CD4-positive, alpha-beta T cell treated with Interleukin-4 for 1 hour (primary cell): Measurements from ENCODE around the gene PPP1R14B.
A peak's percentile ranks its signal among the peaks of the same experiment; 100 is the strongest.

Experiments used
- DNase-seq, 2 donors: peaks; one replicate each; pipeline ENCODE4 v3.0.0-alpha.2; 2020 to 2022

The PPP1R14B gene

DNA sequence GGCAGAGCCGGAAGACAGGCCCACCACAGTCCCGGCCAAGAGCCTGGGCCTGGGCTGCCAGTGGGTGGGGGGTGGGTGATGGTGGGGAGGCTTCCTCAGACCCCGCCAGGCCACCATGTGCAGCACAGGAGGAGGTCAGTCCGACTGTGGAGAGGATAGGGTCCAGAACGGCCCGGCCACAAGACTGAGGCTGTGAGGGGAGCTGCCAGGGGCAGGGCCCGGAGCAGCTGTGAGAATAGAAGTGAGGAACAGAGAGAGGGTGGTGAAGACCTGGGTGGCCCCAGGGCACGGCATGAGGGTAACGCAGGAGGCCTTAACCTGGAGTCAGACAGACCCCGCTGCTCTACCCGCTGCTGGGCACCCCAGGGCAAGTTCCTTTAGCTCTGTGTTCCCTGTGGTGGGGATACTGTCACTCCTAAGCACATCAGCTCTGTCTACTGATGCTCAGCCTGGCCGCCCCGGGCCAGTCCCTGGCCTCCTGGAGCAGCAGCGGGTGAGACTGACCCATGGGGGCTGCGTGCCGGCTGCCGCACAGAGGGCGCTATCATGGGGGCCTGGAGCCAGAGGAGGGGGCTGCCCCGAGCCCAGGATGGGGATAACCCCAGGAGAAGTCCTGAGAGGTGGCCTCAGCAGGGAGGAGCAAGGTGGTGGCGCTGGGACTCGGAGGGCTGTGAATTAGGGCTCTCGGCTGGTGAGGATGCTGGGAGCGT lies 38.5 kb downstream of the PPP1R14B start:
- DNase-seq: no peak

DNA sequence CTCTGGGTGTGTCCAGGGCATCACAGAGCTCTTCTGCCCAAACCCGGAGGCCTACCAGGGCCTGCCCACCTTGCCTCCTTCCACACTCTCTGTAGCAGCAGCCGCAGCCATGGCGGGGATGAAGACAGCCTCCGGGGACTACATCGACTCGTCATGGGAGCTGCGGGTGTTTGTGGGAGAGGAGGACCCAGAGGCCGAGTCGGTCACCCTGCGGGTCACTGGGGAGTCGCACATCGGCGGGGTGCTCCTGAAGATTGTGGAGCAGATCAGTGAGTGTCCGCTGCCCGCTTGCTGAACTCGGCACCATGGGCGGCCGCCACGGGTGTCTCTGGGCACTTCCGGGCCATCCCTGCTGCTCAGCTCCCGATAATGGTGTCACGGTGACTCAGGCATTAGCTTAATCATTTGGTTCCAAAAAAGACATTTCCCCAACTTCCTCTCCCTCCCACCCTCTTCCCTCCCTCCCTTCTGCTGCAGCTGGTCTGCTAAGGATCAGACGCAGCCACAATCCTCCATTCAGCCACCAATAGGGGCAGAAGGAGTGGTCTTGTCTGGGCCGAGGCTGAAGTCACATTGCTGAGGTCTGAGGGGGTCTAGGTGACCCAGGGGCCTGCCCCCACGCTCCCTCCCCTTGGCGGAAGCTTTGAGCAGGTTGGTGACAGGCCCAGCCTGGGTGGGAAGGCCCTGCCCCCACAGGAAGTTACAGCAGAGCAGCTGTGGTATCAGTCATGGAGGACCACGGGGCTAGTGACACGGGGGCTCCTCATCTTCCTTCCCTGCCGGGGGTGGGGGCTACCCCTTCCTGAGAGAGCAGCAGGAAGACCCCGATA lies 39.3 kb downstream of the PPP1R14B start:
- DNase-seq: peak; percentile 77 to 80

DNA sequence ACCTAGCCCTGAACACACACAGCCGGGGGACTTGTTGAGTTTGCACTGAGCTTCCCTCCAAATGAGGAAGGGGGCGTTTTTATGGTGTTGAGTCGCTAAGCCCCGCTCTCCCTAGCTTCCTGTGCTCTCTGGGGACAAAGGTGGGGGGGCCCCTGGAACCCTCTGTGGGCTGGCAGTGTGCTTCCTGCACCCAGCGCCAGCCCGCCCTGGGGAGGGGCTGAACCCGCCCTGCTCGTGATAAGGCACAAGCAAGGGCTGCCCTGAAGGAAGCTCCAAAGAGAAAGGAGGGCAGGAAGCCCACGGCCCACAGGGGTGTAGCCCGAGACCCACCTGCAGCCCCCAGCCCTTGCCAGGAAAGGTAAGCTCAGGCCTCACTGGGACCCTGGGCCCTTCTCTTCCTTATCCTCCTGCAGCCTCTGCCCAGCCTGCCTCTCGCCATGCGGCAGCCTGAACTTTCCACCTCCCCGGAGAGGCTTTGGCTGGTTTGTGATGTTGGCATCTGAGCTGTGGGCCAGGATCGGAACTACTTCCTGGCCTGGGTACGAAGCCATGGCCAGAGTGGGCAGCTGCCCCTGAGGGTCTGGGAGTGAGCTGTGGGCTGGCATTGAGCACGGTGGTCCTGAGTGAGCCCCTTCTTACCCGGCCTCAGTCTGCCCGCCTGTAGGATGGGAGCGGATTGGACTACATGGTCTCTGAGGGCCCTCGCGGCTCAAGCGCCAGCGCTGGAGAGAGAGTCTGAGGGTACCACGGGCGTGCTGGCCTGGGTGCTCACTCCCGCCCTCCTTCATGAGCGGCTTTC lies 40.1 kb downstream of the PPP1R14B start, which contains the start of gene FERMT3:
Gene FERMT3, plus strand, starts transcription at position 265 of the 799 bp plus-strand sequence. CDS start 644 bp downstream, outside the sequence.
- peak; percentile 69 to 74 for DNase-seq

GRCh38 chr11:64204464-64204989 lies 42.2 kb downstream of the PPP1R14B start:
- peak; percentile 89 to 90 for DNase-seq

DNA sequence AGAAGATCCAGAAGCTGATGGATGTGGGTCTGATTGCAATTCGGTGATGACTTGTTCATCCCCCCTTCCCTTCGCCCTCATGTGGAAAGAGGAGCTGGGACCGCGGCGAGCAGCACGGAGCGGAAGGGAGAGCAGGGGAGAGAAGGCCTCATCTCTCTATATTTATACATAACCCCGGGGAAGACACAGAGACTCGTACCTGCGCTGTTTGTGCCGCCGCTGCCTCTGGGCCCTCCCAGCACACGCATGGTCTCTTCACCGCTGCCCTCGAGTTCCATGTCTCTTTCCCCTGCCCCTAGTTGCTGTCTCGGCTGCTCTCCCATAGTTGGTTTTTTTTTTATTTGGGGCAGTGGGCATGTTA lies 42.7 kb downstream of the PPP1R14B start:
- no peak for DNase-seq

GRCh38 chr11:64203421-64204079 lies 43.2 kb downstream of the PPP1R14B start:
- no peak for DNase-seq

DNA sequence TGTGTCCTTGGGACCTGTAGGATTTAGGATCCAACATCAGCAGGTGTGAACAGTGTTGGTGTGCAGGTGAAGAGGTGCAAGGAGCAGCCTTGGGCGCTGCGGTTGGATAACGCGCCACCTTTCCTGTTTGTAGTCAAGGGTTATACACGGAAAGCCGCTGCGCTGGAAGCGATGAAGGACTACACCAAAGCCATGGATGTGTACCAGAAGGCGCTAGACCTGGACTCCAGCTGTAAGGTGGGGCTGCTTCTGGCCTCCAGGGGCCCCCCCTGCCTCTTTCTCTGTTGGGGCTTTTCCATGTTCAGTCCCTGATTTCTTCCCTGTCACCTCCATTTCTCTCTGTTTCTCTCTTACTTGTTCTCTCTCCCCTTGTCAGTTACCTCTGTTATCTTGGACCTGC lies 43.8 kb downstream of the PPP1R14B start:
- DNase-seq: no peak

DNA sequence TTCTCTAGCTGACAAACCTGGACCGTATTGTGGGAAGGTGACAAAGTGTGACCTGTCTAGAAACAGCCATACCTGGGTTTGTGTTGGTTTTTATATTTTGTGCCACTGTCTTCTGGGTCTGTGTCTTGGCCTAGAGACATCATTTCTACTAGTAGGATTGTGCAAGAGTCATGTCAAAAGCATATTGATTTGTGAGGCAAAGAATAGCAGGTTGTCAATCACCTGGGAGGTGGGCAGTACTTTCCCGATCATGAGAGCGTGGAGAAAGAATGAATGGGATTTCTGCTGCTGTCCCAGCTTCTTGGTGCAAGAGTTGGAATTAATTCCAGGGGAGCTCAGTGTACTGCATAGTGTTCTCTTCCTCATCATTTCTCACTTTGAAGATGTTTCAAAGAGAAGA lies 45.2 kb downstream of the PPP1R14B start:
- DNase-seq: no peak

GRCh38 chr11:64198511-64198910 lies 48.2 kb downstream of the PPP1R14B start:
- no peak for DNase-seq

GRCh38 chr11:64196626-64197025 lies 50.1 kb downstream of the PPP1R14B start:
- DNase-seq: no peak
